Breast epithelium (tissue), 3 donors: ENCODE data around the gene NELL2.

Experiments used
- CTCF ChIP-seq, 3 donors: fragments of 450-650 bp; IDR thresholded peaks; one replicate each; pipeline ENCODE4 v1.5.1; 2016 to 2017; ENCODE audit warnings: antibody characterized with exemption in 3 of 3, mild to moderate bottlenecking in 3 of 3, moderate library complexity in 3 of 3
- POLR2AphosphoS5 ChIP-seq, 3 donors: sonication (generic); formaldehyde crosslinking; IDR thresholded peaks; one replicate each; pipeline ENCODE4 v1.6.1; 2017; ENCODE audit warnings: antibody characterized with exemption in 3 of 3

GRCh38 chr12:44848703-44849085 lies 27.4 kb downstream of the NELL2 start:
- no peak for TF ChIP-seq CTCF (IDR thresholded peaks at IDR 0.05)
- TF ChIP-seq POLR2AphosphoS5 (IDR thresholded peaks at IDR 0.05), result no peak
